Inferior parietal cortex (tissue), 1 donor: ENCODE data around the gene ZNF787.

Experiments
- DNase-seq: peaks from one replicate; pipeline ENCODE4 v3.0.0-alpha.2; 2016; ENCODE audit errors: extremely low spot score

The ZNF787 gene

DNA sequence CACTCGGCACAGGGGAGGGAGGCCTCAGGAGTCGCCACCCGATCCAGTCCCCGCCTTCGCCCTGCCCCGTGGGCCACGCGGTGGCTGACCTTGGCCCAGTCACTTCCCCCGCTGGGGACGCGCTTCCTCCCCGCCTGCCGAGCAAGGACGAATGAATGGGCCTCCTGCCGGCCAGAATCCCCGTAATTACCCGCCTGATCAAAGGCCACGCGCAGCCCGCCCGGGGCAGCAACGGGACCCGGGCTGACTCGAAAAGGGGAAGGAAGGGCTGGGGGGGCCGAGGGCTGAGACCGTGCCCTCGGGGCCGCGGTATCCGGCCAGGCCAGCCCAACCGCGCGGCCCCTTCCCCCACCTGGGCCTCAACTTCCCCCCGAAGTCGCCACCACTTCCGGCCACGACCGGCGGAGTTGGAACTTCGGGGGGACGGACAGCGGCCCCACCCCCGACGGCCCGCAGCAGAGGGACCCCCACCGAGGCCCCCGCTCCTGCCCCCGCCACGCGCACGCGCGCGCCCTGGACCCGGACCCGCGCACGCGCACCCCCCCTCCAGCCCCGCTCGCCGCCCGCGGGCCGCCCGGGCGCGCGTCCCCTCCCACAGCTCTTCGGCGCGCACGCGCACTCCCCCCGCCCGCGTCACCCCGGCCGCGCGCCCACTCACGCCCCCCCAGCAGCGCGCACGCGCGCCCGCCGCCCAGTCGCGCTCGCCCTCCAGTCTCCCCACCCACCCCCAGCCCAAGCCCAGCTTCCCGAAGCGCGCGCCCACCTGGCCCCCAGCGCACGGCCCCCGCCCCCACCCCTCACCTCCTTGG lies 520 bp downstream of the ZNF787 start:
- no peak for DNase-seq

GRCh38 chr19:56120002-56120370 lies 1.1 kb downstream of the ZNF787 start:
- DNase-seq = no peak

GRCh38 chr19:56119582-56119978 lies 1.5 kb downstream of the ZNF787 start:
- DNase-seq = no peak

DNA sequence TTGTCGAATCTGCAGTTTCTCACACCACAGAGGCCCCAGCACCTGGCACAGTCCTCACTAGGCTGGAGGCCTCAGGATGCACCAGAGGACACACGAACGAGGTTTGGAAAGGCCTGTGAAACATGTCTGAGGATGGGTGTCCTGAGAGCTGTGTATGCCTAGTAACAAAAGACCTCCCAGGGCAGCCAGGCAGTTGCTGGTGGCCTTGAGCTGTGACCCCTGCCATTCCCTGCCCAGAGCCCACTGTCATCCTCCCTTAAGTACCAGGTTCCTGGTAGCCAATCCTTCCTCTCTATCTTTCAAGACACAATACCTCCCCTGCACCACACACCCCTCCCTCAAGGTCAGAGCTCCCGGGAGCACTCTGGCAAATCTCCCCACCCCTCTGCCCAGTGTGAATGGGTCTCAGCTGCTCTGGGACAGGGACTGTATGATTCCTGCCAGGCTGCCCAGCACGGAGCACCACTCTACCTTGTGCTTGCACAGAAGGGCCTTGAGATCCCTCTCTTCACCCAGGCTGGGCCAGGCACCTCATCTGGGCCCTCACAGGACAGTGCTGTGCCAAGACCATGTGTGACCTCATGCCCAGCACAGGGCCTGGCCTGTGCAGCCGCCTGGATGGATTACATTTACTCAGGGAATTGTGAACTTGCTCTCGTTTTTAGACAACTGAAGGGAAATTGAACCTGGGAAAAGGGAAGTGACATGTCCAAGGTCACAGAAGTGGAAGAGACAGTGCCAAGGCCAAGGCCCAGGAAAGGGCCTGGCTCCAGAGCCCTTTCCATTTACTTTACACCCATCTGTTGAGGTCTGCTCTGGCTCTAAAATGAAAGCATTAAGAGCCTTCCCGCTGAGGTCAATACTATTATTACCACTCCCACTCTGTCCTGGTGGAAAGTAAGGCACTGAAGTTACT lies 2.2 kb downstream of the ZNF787 start:
- DNase-seq = no peak

GRCh38 chr19:56117889-56118288 lies 3.2 kb downstream of the ZNF787 start:
- DNase-seq = no peak

DNA sequence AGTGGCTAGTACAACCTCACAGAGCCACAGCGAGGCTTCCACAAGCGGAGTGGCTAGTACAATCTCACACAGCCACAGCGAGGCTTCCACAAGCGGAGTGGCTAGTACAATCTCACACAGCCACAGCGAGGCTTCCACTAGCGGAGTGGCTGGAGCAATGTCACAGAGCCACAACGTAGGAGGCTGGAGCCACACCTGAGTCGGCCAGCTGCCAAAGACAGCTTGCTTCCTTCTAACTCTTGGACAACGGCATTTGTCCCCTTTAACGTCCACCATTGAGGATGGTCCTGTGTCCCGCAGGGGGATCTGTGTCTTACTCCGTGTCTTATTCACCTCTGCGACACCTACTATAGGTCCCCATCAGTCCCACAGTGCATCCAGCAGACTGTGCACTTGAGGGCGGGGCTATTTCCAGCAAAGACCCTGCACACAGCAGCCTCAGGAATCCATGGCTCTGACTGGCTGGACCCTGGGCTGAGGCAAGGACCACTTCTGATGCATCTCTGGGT lies 3.7 kb downstream of the ZNF787 start:
- DNase-seq = no peak

DNA sequence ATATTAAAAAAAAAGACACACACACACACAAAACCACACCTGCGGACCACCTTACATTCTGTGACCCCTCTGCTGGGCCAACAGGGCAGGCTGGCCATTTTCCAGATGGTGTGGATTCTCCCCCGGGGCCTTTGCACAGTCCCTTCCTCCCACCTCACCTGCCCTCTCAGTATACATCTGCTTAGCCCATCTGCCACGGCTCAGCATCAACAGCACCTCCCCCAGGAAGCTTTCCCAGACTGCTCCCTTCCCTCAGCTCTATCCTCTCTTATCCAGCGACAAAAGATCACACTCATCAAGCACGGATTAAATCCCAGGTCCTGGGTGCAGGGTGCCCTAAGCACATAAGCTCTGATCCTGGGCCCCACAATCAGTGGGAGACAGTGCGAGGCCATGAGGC lies 4.5 kb downstream of the ZNF787 start:
- no peak for DNase-seq

DNA sequence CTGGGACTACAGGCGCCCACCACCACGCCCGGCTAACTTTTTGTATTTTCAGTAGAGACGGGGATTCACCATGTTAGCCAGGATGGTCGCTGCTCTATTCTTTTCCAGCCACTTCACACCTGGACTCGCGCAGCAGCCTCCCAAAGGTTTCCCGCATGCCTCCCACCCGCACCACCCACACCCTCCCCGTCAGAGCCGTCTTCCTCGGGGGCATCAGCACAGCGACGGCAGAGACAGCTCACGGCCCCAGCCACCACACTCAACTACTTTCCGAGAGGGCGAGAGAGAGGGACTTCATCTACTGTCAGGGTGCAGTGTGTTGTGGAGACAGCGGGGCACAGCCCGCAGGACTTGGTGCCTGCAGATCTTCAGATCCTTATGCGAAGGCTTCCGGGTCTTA lies 5.6 kb downstream of the ZNF787 start:
- DNase-seq = no peak

GRCh38 chr19:56114778-56115110 lies 6.4 kb downstream of the ZNF787 start:
- DNase-seq = no peak

GRCh38 chr19:56114051-56114777 lies 6.9 kb downstream of the ZNF787 start:
- no peak for DNase-seq

DNA sequence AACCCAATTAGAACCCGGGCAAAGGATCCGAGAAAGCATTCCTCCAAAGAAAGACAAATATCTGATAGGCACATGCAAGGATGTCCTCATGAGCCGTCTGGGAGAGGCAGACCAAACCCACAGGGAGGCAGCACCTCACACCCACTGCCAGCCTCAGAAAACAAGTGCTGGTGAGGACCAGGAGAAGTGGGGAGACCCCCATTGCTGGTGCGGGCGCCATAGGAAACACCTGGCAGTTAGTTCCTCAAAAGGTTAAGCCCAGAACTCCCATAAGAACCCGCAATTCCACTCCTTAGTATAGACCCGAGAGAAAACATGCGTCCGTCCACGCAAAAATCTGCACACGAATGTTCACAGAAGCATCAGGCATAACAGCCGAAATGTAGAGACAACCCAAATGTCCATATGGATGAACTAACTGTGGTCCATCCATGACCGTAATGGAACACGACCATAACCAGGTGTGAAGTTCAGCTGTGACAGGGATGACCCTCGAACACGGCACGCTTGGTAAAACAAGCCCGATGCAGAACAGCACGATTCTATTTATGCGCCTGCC lies 7.9 kb downstream of the ZNF787 start:
- no peak for DNase-seq

DNA sequence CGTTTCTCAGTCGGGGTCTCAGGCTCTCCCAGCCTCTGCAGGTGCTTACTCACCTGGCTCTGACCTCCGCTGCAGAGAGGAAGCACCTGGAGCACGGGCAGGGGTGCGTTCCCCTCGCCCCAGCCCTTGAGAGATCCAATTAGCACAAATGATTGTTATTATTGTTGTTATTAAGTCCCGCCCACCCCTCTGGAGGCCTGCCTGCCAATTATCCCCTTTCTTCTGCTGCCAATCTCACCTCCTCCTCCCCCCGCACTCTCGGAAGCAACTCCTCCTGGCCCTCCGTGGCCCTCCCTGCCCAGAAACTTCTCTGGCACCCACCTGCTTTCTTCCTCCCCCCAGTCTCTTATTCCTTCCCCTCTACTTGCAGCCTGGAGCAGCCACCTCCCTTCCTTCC lies 8.8 kb downstream of the ZNF787 start:
- no peak for DNase-seq

- DNase-seq = no peak
Observed at GRCh38 chr19:56111601-56112312, 9.3 kb downstream of the ZNF787 start.

DNA sequence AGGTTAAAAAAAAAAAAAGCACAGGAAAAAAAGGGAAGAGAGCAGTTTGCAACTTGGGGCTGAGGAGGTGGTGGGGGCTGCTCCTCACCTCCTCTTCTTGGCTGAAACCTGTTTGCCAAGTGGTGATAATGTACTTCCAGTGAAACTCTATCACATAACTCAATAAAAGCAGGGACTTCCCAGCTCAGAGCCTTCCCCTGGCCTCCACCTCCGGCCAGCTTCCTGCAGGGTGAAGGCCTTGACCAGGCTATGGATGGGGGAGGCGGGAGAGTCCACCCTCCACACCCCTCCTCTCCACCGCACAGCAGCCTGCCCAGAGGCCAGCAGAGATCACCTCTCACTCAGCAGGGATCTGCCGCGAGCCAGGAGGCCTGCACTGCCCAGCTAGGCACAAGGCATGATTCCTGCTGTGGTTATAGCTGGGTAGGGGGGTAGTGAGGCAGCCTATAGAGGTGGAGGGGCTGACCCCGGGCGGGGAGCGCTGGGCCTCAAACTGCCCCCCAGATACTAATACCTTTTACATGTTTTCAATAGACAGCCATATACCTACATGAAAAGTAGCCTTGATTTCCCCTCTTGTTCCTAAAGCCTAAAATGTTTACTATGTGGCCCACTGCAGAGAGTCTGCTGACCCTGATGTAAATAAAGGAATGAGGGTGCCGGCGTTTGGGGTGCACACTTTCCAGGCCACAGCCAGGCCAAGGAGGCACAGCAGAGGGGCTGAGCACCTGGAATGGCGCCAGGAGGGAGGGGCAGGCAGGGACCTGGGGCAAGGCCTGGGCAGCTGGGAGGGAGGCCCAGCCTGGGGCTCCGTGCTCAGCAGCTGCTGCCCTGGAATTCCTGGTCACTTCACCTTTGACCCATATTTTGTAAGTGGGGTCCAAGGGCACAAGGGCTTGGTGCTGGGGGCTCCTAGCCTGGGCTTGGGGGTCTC lies 10.3 kb downstream of the ZNF787 start:
- DNase-seq = no peak

DNA sequence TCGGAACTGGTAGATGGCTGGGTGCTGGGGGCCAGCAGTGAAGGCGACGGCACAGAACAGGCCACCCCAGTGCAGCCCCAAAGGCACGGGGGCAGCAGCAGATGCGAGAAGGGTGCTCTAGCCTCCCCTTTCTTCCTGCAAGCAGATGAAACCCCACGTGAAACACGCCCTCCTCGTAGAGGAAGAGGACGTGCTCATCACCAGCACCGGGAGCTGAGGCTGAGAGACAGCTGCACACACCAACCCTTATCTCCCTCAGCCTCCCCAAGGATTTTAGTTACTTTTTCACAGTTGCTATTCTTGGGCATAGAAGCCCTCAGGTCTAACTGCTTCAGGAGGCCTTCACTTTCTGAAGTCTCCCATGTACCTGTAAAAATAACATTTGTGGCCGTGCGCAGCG lies 11.9 kb downstream of the ZNF787 start:
- DNase-seq = no peak

- no peak for DNase-seq
Observed at GRCh38 chr19:56108447-56109195, 12.5 kb downstream of the ZNF787 start.

- DNase-seq = no peak
Observed at GRCh38 chr19:56107626-56108351, 13.3 kb downstream of the ZNF787 start.

DNA sequence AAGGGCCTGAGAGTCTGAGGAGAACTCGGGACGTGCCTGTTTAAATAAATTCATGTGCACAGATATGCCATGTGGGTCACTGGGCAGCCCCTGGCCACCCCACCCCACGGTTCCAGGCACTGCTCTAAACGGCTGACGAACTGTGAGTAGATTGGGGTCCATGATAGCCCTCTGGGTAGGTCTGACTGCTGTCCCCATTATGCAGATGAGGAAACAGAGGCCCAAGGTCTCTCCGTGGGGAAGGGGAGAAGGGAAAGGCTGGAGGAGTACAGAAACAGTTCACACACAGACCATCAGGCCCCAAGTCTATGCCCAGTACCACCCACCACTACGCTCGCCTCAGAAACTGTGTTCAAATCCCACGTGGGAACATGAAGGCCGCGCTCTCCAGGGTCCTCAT lies 14.1 kb downstream of the ZNF787 start:
- no peak for DNase-seq

DNA sequence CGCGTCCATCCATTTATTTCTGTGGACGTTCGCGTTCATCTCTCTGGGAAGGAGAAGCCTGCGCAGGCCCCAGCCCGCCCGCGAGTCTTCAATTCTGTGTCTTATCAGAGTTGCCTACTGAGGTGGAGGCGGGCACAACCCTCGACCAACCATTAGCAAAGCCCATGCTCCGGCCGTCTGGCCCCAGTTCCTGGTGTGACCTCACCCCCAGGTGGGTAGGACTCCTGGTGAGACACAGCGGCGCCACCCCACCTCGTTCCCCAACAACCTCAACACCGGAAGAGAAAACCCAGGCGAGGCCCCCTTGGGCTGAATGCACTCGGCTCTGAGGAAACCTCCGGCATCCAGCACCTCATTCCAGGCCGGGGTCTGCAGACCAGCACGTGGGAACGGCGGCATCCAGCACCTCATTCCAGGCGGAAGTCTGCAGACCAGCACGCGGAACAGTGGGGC lies 14.7 kb downstream of the ZNF787 start:
- no peak for DNase-seq
